GM12878 (cell line): ENCODE data around the gene GAREM2. TPM values are rescaled to one million over a fixed set of nuclear protein-coding genes. Genes with fewer than 3 reads are reported as not detected.

ENCODE experiments used
- ATF2 ChIP-seq: IDR thresholded peaks from 2 replicates; pipeline ENCODE4 v1.6.1; 2012; ENCODE audit warnings: low read length, inconsistent platforms
- ATF7 ChIP-seq: fragments of 450-650 bp; IDR thresholded peaks from 2 replicates; pipeline ENCODE4 v1.6.1; 2016; ENCODE audit warnings: low read depth, mild to moderate bottlenecking
- BHLHE40 ChIP-seq, 2 experiments: fragments of 450-650 bp in 1 of 2; IDR thresholded peaks; 2 replicates each; pipeline ENCODE4 v1.6.1; 2011 to 2017; ENCODE audit warnings: low read depth in 2 of 2, borderline replicate concordance in 1 of 2, improper control_type of control experiment in 1 of 2, low read length in 1 of 2, mild to moderate bottlenecking in 1 of 2
- CBFB ChIP-seq: IDR thresholded peaks from 2 replicates; pipeline ENCODE4 v1.6.1; 2016; ENCODE audit warnings: antibody characterized with exemption, low read depth
- CREM ChIP-seq: IDR thresholded peaks from 2 replicates; pipeline ENCODE4 v1.6.1; 2014; ENCODE audit warnings: antibody characterized with exemption, low read depth
- CTCF ChIP-seq, 3 experiments: IDR thresholded peaks in 2 of 3; conservative IDR thresholded peaks in 1 of 3; 2 replicates each; pipeline ENCODE4 v1.5.1; 2011; ENCODE audit warnings: low read depth in 3 of 3, low read length in 3 of 3, mild to moderate bottlenecking in 3 of 3, control low read depth in 2 of 3, moderate library complexity in 2 of 3, inconsistent platforms in 1 of 3, mixed read lengths in 1 of 3; ENCODE audit not compliant: control insufficient read depth in 2 of 3, insufficient read depth in 1 of 3; ENCODE audit errors: extremely low read depth in 1 of 3
- KLF5 ChIP-seq: fragments of 450-650 bp; IDR thresholded peaks from 2 replicates; pipeline ENCODE4 v1.6.1; 2014; ENCODE audit warnings: mild to moderate bottlenecking; ENCODE audit not compliant: partially characterized antibody
- NFYA ChIP-seq: IDR thresholded peaks from 2 replicates; pipeline ENCODE4 v1.6.1; 2011; ENCODE audit warnings: low read depth, mild to moderate bottlenecking, low read length, improper control_type of control experiment, borderline replicate concordance
- SPI1 ChIP-seq: IDR thresholded peaks from 2 replicates; pipeline ENCODE4 v1.6.1; 2011; ENCODE audit warnings: low read depth, mild to moderate bottlenecking, low read length, moderate library complexity, borderline replicate concordance; ENCODE audit not compliant: insufficient read depth
- USF2 ChIP-seq: IDR thresholded peaks from 2 replicates; pipeline ENCODE4 v1.6.1; 2011; ENCODE audit warnings: low read depth, low read length, improper control_type of control experiment, borderline replicate concordance
- polyA plus RNA-seq, 11 experiments: library from polyadenylated mRNA; depleted of rRNA in 4 of 11; unstranded in 6 of 11; stranded (reverse) in 5 of 11; fragments of >200 nt; fragmentation: Nextera tagmentation in 4 of 11; fragmentation: Illumina TruSeq in 1 of 11; extraction: Ambion mirVana in 4 of 11; extraction: Trizol in 1 of 11; gene quantifications; 1 replicate in 1 of 11; 2 replicates in 10 of 11; pipeline versions ENCODE4 v1.2.1 to v1.2.3, GENCODE V29; 2011 to 2016; ENCODE audit warnings: inconsistent platforms in 2 of 11, missing spikeins in 2 of 11, low read depth in 1 of 11
- total RNA-seq, 4 experiments: library from RNA; depleted of rRNA in 3 of 4; stranded (reverse); fragments of >200 nt in 3 of 4; fragmentation: Illumina TruSeq in 1 of 4; extraction: Trizol in 1 of 4; gene quantifications; 2 replicates each; pipeline versions ENCODE4 v1.2.1 to v1.2.3, GENCODE V29; 2013 to 2021
- TF ChIP-seq, protein P1 (sequence below): fragments of 450-650 bp; formaldehyde crosslinking; IDR thresholded peaks from 2 replicates; pipeline ENCODE4 v1.5.0; 2022; ENCODE audit warnings: mild to moderate bottlenecking, missing genetic modification characterization

GAREM2 gene
- total and polyA plus RNA-seq, 10 of the 15 experiments (the other 5 are each of a cell fraction or from before 2014, with no cell fraction given): 0.06 to 1.4 (median 0.44) TPM

GRCh38 chr2:26136451-26136850 is 36.4 kb upstream of the GAREM2 start (continued):
- no peak for TF ChIP-seq BHLHE40 (IDR thresholded peaks at IDR 0.05; ENCODE audit: borderline replicate concordance in 1 of 2, low read depth in 2 of 2, low read length in 1 of 2)
- no peak for TF ChIP-seq CTCF (IDR thresholded peaks at IDR 0.05 in 2 of 3, conservative IDR thresholded peaks at IDR 0.05 in 1 of 3; ENCODE audit: control insufficient read depth in 2 of 3, extremely low read depth in 1 of 3, insufficient read depth in 1 of 3, low read depth in 3 of 3, low read length in 3 of 3)
- TF ChIP-seq, protein P1, sequence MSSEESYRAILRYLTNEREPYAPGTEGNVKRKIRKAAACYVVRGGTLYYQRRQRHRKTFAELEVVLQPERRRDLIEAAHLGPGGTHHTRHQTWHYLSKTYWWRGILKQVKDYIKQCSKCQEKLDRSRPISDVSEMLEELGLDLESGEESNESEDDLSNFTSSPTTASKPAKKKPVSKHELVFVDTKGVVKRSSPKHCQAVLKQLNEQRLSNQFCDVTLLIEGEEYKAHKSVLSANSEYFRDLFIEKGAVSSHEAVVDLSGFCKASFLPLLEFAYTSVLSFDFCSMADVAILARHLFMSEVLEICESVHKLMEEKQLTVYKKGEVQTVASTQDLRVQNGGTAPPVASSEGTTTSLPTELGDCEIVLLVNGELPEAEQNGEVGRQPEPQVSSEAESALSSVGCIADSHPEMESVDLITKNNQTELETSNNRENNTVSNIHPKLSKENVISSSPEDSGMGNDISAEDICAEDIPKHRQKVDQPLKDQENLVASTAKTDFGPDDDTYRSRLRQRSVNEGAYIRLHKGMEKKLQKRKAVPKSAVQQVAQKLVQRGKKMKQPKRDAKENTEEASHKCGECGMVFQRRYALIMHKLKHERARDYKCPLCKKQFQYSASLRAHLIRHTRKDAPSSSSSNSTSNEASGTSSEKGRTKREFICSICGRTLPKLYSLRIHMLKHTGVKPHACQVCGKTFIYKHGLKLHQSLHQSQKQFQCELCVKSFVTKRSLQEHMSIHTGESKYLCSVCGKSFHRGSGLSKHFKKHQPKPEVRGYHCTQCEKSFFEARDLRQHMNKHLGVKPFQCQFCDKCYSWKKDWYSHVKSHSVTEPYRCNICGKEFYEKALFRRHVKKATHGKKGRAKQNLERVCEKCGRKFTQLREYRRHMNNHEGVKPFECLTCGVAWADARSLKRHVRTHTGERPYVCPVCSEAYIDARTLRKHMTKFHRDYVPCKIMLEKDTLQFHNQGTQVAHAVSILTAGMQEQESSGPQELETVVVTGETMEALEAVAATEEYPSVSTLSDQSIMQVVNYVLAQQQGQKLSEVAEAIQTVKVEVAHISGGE: no peak
- no peak for TF ChIP-seq USF2
- no peak for TF ChIP-seq CBFB
- TF ChIP-seq KLF5: no peak
- TF ChIP-seq SPI1: no peak
- TF ChIP-seq NFYA: no peak
- TF ChIP-seq ATF2: no peak
- TF ChIP-seq CREM: no peak
- TF ChIP-seq ATF7: no peak
